ENCODE measurements around the gene ACLY.
A peak's percentile ranks its signal among the peaks of the same experiment; 100 is the strongest.

ACLY gene

DNA sequence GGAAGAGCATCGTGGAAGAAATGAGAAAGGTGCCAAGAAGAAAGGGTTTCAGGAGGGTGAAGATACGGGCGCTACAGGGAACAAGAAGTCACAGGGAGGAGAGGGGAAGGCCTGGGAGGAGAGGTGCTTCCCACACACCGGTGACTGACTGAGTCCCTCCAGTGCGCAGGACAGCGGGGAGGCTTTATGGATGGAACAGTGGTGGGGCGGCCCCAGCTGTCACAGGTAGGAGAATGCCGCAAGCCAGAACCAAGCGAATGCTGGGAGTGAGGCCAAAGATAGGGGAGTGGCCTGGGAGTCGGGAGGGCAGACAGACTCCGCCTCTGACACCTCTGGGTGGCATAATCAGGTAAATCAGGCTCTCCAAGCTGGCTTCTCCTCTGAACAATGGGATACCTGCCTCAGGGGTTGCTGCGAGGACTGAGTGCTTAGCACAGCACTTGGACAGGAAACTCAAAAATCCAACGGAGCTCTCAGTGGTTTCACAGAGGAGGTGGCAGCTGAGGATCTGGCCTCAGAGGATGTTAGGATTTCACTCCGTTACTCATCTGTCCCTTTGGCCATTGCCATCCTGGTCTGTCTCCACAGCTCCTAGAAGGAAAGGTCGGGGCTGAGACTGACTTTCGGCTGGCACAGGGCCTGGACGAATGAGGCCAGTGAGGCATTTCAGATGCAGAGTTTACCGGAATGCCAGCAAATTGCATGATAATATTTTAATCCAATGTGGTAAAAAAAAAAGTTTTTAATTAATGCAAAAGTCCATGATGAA lies 47.1 kb upstream of the ACLY start (continued):
- TF ChIP-seq ZNF394 (tag by site-specific recombination; IDR thresholded peaks at IDR 0.05; ENCODE audit: borderline replicate concordance) (no peak), SP2 (tag by site-specific recombination; IDR thresholded peaks at IDR 0.05) (peak; percentile 59), ZNF335 (tag by site-specific recombination; conservative IDR thresholded peaks at IDR 0.05) (peak; percentile 26; the same call in 1 of the 2 replicates), OVOL3 (tag by site-specific recombination; IDR thresholded peaks at IDR 0.05) (no peak), ZNF837 (tag by site-specific recombination; IDR thresholded peaks at IDR 0.05) (no peak), ZBTB21 (tag by site-specific recombination; IDR thresholded peaks at IDR 0.05) (no peak), ZNF416 (tag by site-specific recombination; IDR thresholded peaks at IDR 0.05) (no peak), GLIS2 (tag by site-specific recombination; IDR thresholded peaks at IDR 0.05) (peak; percentile 51), ZNF600 (tag by site-specific recombination; IDR thresholded peaks at IDR 0.05) (peak; percentile 94), GFI1B (tag by site-specific recombination; IDR thresholded peaks at IDR 0.05) (no peak), ZNF629 (tag by site-specific recombination; IDR thresholded peaks at IDR 0.05) (no peak), ZNF10 (tag by site-specific recombination; IDR thresholded peaks at IDR 0.05) (peak; percentile 15; the same call in 1 of the 2 replicates), ZNF2 (tag by site-specific recombination; IDR thresholded peaks at IDR 0.05) (0 out of 2 replicates have a peak, but pooled peaks have one; percentile 26), ZNF366 (tag by site-specific recombination; conservative IDR thresholded peaks at IDR 0.05) (peak; percentile 1; the same call in 1 of the 2 replicates), WT1 (tag by site-specific recombination; IDR thresholded peaks at IDR 0.05) (peak; percentile 51)
- TF ChIP-seq, protein P1, sequence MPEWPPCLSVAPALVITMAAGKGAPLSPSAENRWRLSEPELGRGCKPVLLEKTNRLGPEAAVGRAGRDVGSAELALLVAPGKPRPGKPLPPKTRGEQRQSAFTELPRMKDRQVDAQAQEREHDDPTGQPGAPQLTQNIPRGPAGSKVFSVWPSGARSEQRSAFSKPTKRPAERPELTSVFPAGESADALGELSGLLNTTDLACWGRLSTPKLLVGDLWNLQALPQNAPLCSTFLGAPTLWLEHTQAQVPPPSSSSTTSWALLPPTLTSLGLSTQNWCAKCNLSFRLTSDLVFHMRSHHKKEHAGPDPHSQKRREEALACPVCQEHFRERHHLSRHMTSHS (tag by site-specific recombination; IDR thresholded peaks at IDR 0.05): no peak
- TF ChIP-seq, protein P2, sequence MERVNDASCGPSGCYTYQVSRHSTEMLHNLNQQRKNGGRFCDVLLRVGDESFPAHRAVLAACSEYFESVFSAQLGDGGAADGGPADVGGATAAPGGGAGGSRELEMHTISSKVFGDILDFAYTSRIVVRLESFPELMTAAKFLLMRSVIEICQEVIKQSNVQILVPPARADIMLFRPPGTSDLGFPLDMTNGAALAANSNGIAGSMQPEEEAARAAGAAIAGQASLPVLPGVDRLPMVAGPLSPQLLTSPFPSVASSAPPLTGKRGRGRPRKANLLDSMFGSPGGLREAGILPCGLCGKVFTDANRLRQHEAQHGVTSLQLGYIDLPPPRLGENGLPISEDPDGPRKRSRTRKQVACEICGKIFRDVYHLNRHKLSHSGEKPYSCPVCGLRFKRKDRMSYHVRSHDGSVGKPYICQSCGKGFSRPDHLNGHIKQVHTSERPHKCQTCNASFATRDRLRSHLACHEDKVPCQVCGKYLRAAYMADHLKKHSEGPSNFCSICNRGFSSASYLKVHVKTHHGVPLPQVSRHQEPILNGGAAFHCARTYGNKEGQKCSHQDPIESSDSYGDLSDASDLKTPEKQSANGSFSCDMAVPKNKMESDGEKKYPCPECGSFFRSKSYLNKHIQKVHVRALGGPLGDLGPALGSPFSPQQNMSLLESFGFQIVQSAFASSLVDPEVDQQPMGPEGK (tag by site-specific recombination; IDR thresholded peaks at IDR 0.05): peak; percentile 58
- TF ChIP-seq, protein P3, sequence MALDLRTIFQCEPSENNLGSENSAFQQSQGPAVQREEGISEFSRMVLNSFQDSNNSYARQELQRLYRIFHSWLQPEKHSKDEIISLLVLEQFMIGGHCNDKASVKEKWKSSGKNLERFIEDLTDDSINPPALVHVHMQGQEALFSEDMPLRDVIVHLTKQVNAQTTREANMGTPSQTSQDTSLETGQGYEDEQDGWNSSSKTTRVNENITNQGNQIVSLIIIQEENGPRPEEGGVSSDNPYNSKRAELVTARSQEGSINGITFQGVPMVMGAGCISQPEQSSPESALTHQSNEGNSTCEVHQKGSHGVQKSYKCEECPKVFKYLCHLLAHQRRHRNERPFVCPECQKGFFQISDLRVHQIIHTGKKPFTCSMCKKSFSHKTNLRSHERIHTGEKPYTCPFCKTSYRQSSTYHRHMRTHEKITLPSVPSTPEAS (tag by site-specific recombination; IDR thresholded peaks at IDR 0.05): no peak
- TF ChIP-seq, protein P4, sequence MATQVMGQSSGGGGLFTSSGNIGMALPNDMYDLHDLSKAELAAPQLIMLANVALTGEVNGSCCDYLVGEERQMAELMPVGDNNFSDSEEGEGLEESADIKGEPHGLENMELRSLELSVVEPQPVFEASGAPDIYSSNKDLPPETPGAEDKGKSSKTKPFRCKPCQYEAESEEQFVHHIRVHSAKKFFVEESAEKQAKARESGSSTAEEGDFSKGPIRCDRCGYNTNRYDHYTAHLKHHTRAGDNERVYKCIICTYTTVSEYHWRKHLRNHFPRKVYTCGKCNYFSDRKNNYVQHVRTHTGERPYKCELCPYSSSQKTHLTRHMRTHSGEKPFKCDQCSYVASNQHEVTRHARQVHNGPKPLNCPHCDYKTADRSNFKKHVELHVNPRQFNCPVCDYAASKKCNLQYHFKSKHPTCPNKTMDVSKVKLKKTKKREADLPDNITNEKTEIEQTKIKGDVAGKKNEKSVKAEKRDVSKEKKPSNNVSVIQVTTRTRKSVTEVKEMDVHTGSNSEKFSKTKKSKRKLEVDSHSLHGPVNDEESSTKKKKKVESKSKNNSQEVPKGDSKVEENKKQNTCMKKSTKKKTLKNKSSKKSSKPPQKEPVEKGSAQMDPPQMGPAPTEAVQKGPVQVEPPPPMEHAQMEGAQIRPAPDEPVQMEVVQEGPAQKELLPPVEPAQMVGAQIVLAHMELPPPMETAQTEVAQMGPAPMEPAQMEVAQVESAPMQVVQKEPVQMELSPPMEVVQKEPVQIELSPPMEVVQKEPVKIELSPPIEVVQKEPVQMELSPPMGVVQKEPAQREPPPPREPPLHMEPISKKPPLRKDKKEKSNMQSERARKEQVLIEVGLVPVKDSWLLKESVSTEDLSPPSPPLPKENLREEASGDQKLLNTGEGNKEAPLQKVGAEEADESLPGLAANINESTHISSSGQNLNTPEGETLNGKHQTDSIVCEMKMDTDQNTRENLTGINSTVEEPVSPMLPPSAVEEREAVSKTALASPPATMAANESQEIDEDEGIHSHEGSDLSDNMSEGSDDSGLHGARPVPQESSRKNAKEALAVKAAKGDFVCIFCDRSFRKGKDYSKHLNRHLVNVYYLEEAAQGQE (tag by site-specific recombination; IDR thresholded peaks at IDR 0.05): 0 out of 2 replicates have a peak, but pooled peaks have one; percentile 6
- TF ChIP-seq, protein P5, sequence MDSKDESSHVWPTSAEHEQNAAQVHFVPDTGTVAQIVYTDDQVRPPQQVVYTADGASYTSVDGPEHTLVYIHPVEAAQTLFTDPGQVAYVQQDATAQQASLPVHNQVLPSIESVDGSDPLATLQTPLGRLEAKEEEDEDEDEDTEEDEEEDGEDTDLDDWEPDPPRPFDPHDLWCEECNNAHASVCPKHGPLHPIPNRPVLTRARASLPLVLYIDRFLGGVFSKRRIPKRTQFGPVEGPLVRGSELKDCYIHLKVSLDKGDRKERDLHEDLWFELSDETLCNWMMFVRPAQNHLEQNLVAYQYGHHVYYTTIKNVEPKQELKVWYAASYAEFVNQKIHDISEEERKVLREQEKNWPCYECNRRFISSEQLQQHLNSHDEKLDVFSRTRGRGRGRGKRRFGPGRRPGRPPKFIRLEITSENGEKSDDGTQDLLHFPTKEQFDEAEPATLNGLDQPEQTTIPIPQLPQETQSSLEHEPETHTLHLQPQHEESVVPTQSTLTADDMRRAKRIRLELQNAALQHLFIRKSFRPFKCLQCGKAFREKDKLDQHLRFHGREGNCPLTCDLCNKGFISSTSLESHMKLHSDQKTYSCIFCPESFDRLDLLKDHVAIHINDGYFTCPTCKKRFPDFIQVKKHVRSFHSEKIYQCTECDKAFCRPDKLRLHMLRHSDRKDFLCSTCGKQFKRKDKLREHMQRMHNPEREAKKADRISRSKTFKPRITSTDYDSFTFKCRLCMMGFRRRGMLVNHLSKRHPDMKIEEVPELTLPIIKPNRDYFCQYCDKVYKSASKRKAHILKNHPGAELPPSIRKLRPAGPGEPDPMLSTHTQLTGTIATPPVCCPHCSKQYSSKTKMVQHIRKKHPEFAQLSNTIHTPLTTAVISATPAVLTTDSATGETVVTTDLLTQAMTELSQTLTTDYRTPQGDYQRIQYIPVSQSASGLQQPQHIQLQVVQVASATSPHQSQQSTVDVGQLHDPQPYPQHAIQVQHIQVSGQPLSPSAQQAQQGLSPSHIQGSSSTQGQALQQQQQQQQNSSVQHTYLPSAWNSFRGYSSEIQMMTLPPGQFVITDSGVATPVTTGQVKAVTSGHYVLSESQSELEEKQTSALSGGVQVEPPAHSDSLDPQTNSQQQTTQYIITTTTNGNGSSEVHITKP (tag by site-specific recombination; IDR thresholded peaks at IDR 0.05): peak; percentile 46

All from HEK293 (cell line).